SK-N-MC (cell line): ENCODE data around the gene CLRN1.

Experiments used
- EZH2 ChIP-seq: fragments of 200-600 bp; sonication (generic); IDR thresholded peaks from one replicate; pipeline ENCODE4 v1.6.1; 2017; ENCODE audit warnings: antibody characterized with exemption
- FOXP2 ChIP-seq: optimal IDR thresholded peaks from 2 replicates; pipeline ENCODE3; 2011; ENCODE audit warnings: mild to moderate bottlenecking, moderate library complexity; ENCODE audit not compliant: insufficient read depth; ENCODE audit errors: extremely low read length, control extremely low read depth
- POLR2AphosphoS5 ChIP-seq: IDR thresholded peaks from 2 replicates; pipeline ENCODE4 v1.6.1; 2012; ENCODE audit warnings: mild to moderate bottlenecking, low read depth, low read length, borderline replicate concordance

GRCh38 chr3:150984066-150984465 lies 11.5 kb upstream of the CLRN1 start:
- TF ChIP-seq EZH2 (no peak), POLR2AphosphoS5 (no peak), FOXP2 (no peak)
